Measurements from ENCODE around the gene PLAAT3. TPM values are rescaled to one million over a fixed set of nuclear protein-coding genes. Genes with fewer than 3 reads are reported as not detected.

PLAAT3 gene
- total and polyA plus RNA-seq, 8 donors, result 6.0 to 86.4 (median 9.3) TPM

GRCh38 chr11:63574856-63575602 lies 39.2 kb downstream of the PLAAT3 start:
- intact Hi-C loops (cut with DNase I), result no loop called here
- Histone ChIP-seq H3K4me3 (peak overlapping the region in 1 of 2 donors; percentile 28), H3K27me3 (no peaks in the 10 kb centered on the region), H3K9me3 (peaks cover 0 to 4% of the 10 kb centered on the region in 2 donors), H3K4me1 (peaks cover 22 to 23% of the 10 kb centered on the region in 2 donors), H3K27ac (peak overlapping the region; percentile 74), H3K36me3 (peaks cover 0 to 4% of the 10 kb centered on the region in 2 donors)
- ATAC-seq (peak; percentile 56), DNase-seq (no peak)
- TF ChIP-seq CTCF (IDR thresholded peaks at IDR 0.05), result no peak

GRCh38 chr11:63573881-63574855 lies 40.1 kb downstream of the PLAAT3 start:
- peak; percentile 97 for ATAC-seq
- H3K9me3 ChIP-seq, result no peaks in the 10 kb centered on the region
- peak overlapping the region; percentile 74 for H3K27ac ChIP-seq
- no peaks in the 10 kb centered on the region for H3K27me3 ChIP-seq
- TF ChIP-seq CTCF (IDR thresholded peaks at IDR 0.05), result no peak
- peak in 3 of 4 donors; percentile 45 to 86 (median 52) for DNase-seq
- H3K4me3 ChIP-seq, result peak overlapping the region; percentile 2 to 28
- intact Hi-C loops (cut with DNase I), result no loop called here
- peaks cover 22 to 23% of the 10 kb centered on the region in 2 donors for H3K4me1 ChIP-seq
- H3K36me3 ChIP-seq, result no peaks in the 10 kb centered on the region

GRCh38 chr11:63572026-63572688 lies 42.1 kb downstream of the PLAAT3 start:
- Histone ChIP-seq H3K4me1 (peaks cover 28 to 37% of the 10 kb centered on the region in 2 donors), H3K4me3 (no peak overlapping the region), H3K36me3 (no peaks in the 10 kb centered on the region), H3K27ac (no peak overlapping the region), H3K9me3 (no peaks in the 10 kb centered on the region), H3K27me3 (no peaks in the 10 kb centered on the region)
- ATAC-seq, result no peak
- intact Hi-C loops (cut with DNase I), result no loop called here
- no peak for TF ChIP-seq CTCF (IDR thresholded peaks at IDR 0.05)
- no peak for DNase-seq

GRCh38 chr11:63569570-63569969 lies 44.7 kb downstream of the PLAAT3 start:
- Histone ChIP-seq H3K9me3 (no peaks in the 10 kb centered on the region), H3K36me3 (no peaks in the 10 kb centered on the region), H3K27ac (no peak overlapping the region), H3K4me1 (peaks cover 16 to 36% of the 10 kb centered on the region in 2 donors), H3K4me3 (no peak overlapping the region), H3K27me3 (no peaks in the 10 kb centered on the region)
- TF ChIP-seq CTCF (IDR thresholded peaks at IDR 0.05), result no peak
- intact Hi-C loops (cut with DNase I), result no loop called here
- ATAC-seq (no peak), DNase-seq (no peak)
